Measurements from ENCODE around the gene HCLS1.

- TF ChIP-seq POLR2AphosphoS5 (IDR thresholded peaks at IDR 0.05) (no peak), CTCF (IDR thresholded peaks at IDR 0.05) (no peak)
Observed at GRCh38 chr3:121710347-121710746, 49.6 kb upstream of the HCLS1 start.

All from prostate gland (tissue), 2 donors.